ENCODE data around the gene C1GALT1C1L.

DNA sequence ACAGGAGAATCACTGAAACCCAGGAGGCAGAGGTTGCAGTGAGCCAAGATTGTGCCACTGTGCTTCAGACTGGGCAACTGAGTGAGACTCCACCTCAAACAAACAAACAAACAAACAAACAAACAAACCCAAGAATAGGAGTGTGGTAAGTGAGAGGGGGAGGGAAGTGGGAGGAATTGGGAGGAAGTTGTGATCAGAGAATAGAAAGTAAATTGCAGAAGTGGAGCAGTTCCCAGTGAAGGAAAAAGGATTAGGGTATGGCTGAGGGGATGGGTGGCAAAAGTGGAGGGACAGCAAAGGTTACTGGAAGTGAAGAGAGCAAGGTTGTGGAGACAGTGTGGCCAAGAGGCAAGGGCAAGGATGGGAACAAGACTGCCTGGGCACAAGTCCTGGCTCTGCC, 41.1 kb upstream of the C1GALT1C1L start:
- TF ChIP-seq CTCF (IDR thresholded peaks at IDR 0.05) (no peak), POLR2A (IDR thresholded peaks at IDR 0.05) (no peak), POLR2AphosphoS5 (IDR thresholded peaks at IDR 0.05) (no peak)

All from stomach (tissue), 4 donors.